Measurements from ENCODE around the gene PTPRJ.

GRCh38 chr11:48018528-48019216, 38.3 kb downstream of the PTPRJ start:
- no peak for TF ChIP-seq CTCF (conservative IDR thresholded peaks at IDR 0.05 in 1 of 2, IDR thresholded peaks at IDR 0.05 in 1 of 2; ENCODE audit: low read depth in 1 of 2, low read length in 2 of 2)
- no peak for TF ChIP-seq EZH2 (IDR thresholded peaks at IDR 0.05; ENCODE audit: low read length, missing control alignments)
